ENCODE data around the gene POU5F1. TPM values are rescaled to one million over a fixed set of nuclear protein-coding genes. Genes with fewer than 3 reads are reported as not detected.
"Not testable (repeated sequence)": the region's sequence is repeated elsewhere in the genome, so short reads cannot be mapped to it uniquely, and the experiment has no call there.

POU5F1 gene
- 1.1 TPM for total RNA-seq (2021; ENCODE audit: unreplicated experiment)
- not detected for polyA plus RNA-seq (2012; ENCODE audit: insufficient read length)
- Bru-seq, nascent RNA: percentile 13 among the genes with signal in this experiment
- percentile 20 among the genes with signal in this experiment for BruChase-seq, experiment 1, labeled RNA remaining after a 2-hour chase
- percentile 22 among the genes with signal in this experiment for BruChase-seq, experiment 2, labeled RNA remaining after a 6-hour chase
- long read RNA-seq: 0 reads

- Histone ChIP-seq H3K36me3 (ENCODE audit: control insufficient read depth, insufficient read depth, low read length) (no peaks in the 10 kb centered on the region), H3K4me1 (ENCODE audit: control insufficient read depth, insufficient read depth, low read length) (no peaks in the 10 kb centered on the region), H3K4me3 (ENCODE audit: low read depth in 2 of 2, low read length in 2 of 2) (no peak within 1 kb of the TSS), H3K27ac (ENCODE audit: low read length) (no peak within 1 kb of the TSS), H3K9me3 (ENCODE audit: control insufficient read depth, insufficient read depth, low read depth, low read length) (no peaks in the 10 kb centered on the region), H3K27me3 (ENCODE audit: control insufficient read depth, insufficient read depth, low read length) (no peaks in the 10 kb centered on the region)
- no peak for TF ChIP-seq CTCF (IDR thresholded peaks at IDR 0.05)
- TF ChIP-seq POLR2AphosphoS5 (IDR thresholded peaks at IDR 0.05; ENCODE audit: low read depth, low read length): no peak
- TF ChIP-seq TCF7L2 (IDR thresholded peaks at IDR 0.05; ENCODE audit: low read depth, low read length): no peak
- TF ChIP-seq SIN3A (IDR thresholded peaks at IDR 0.05; ENCODE audit: borderline replicate concordance, insufficient read depth, low read depth, low read length): no peak
- TF ChIP-seq REST (IDR thresholded peaks at IDR 0.05; ENCODE audit: insufficient read depth in 1 of 2, low read depth in 2 of 2, low read length in 1 of 2): no peak
- in situ Hi-C loops (cut with HindIII; ENCODE audit: low pct_unique_long_range_greater_than_20kb, low sequenced_read_pairs): no loop called here
- CTCF ChIA-PET: no interaction called here
- no peak for ATAC-seq
- POLR2A ChIA-PET: no interaction called here
- BruUV-seq (replicated peaks): no TSS peak
- intact Hi-C loops (cut with micrococcal nuclease; ENCODE audit: unreplicated experiment): no loop called here
- DNase-seq (ENCODE audit: low read depth, low spot score): no peak
Measured at GRCh38 chr6:31170600-31170881, at the start of gene POU5F1. POU5F1 (minus strand) TSS chr6:31170682; CDS start chr6:31170620, 62 bp downstream.

GRCh38 chr6:31216208-31216898, 45.9 kb upstream of the POU5F1 start:
- no peak overlapping the region for H3K27ac ChIP-seq (ENCODE audit: low read length)
- no peaks in the 10 kb centered on the region for H3K27me3 ChIP-seq (ENCODE audit: control insufficient read depth, insufficient read depth, low read length)
- TF ChIP-seq SIN3A (IDR thresholded peaks at IDR 0.05; ENCODE audit: borderline replicate concordance, insufficient read depth, low read depth, low read length) (no peak), CTCF (IDR thresholded peaks at IDR 0.05) (no peak), REST (IDR thresholded peaks at IDR 0.05; ENCODE audit: insufficient read depth in 1 of 2, low read depth in 2 of 2, low read length in 1 of 2) (no peak), TCF7L2 (IDR thresholded peaks at IDR 0.05; ENCODE audit: low read depth, low read length) (no peak), POLR2AphosphoS5 (IDR thresholded peaks at IDR 0.05; ENCODE audit: low read depth, low read length) (no peak)
- DNase-seq (ENCODE audit: low read depth, low spot score): no peak
- no TSS peak for BruUV-seq (replicated peaks)
- no peaks in the 10 kb centered on the region; the same call in 1 of the 2 replicates for H3K9me3 ChIP-seq (ENCODE audit: control insufficient read depth, insufficient read depth, low read depth, low read length)
- no peaks in the 10 kb centered on the region for H3K36me3 ChIP-seq (ENCODE audit: control insufficient read depth, insufficient read depth, low read length)
- in situ Hi-C loops (cut with HindIII; ENCODE audit: low pct_unique_long_range_greater_than_20kb, low sequenced_read_pairs) (no loop called here), intact Hi-C loops (cut with micrococcal nuclease; ENCODE audit: unreplicated experiment) (no loop called here)
- POLR2A ChIA-PET: no interaction called here
- CTCF ChIA-PET: interaction anchor here (0.6 kb wide), 1 partner anchor 25 kb away, joined by 3 read pairs; no protein-coding TSS in a partner anchor
- H3K4me3 ChIP-seq (ENCODE audit: low read depth in 2 of 2, low read length in 2 of 2): no peak overlapping the region
- no peak for ATAC-seq
- H3K4me1 ChIP-seq (ENCODE audit: control insufficient read depth, insufficient read depth, low read length): no peaks in the 10 kb centered on the region

GRCh38 chr6:31215216-31215615, 44.7 kb upstream of the POU5F1 start:
- in situ Hi-C loops (cut with HindIII; ENCODE audit: low pct_unique_long_range_greater_than_20kb, low sequenced_read_pairs); ATAC-seq; H3K27me3 ChIP-seq (ENCODE audit: control insufficient read depth, insufficient read depth, low read length); BruUV-seq (replicated peaks); H3K27ac ChIP-seq (ENCODE audit: low read length); H3K4me1 ChIP-seq (ENCODE audit: control insufficient read depth, insufficient read depth, low read length); DNase-seq (ENCODE audit: low read depth, low spot score); POLR2A ChIA-PET; H3K9me3 ChIP-seq (ENCODE audit: control insufficient read depth, insufficient read depth, low read depth, low read length); H3K4me3 ChIP-seq (ENCODE audit: low read depth in 2 of 2, low read length in 2 of 2); H3K36me3 ChIP-seq (ENCODE audit: control insufficient read depth, insufficient read depth, low read length); CTCF ChIA-PET; intact Hi-C loops (cut with micrococcal nuclease; ENCODE audit: unreplicated experiment): not testable (repeated sequence)

All from Panc1 (cell line).